ENCODE results near the gene MAP2K4. TPM values are rescaled to one million over a fixed set of nuclear protein-coding genes. Genes with fewer than 3 reads are reported as not detected.
A peak's percentile ranks its signal among the peaks of the same experiment; 100 is the strongest.

MAP2K4 gene
- total RNA-seq, 4 donors from 2014 or later, result 17.6 to 28.6 (median 24.0) TPM

DNA sequence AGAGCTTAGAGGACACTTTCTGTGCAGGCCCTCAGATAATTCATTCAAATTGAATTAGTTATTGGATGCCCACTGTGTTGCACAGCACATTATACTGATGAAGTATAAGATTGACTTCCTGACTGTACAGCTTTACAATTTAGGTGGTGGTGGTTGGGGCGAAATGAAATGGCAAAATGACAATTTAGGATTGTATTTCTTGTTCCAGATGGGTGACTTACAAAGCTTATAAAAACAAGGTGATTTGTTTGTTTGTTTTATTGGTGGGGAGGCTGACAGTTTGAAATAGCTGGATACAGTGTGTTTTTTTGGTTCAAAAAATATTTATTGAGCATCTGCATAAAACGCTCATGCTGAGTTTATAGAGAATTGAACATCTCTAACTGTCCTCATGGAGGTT, 1.6 kb downstream of the MAP2K4 start:
- Histone ChIP-seq H3K4me3 (peak overlapping the region in 1 of 4 donors; percentile 98), H3K9me3 (no peaks in the 10 kb centered on the region), H3K36me3 (no peaks in the 10 kb centered on the region), H3K27ac (no peak overlapping the region), H3K27me3 (no peaks in the 10 kb centered on the region), H3K4me1 (peaks cover 0 to 42% (median 7%) of the 10 kb centered on the region in 4 donors)
- DNase-seq (ENCODE audit: low spot score in 2 of 2), result no peak
- WGBS, 2 donors, result 80% methylated on average over 2 of the region's 2 CpGs
- no peak for TF ChIP-seq EP300 (IDR thresholded peaks at IDR 0.05)

DNA sequence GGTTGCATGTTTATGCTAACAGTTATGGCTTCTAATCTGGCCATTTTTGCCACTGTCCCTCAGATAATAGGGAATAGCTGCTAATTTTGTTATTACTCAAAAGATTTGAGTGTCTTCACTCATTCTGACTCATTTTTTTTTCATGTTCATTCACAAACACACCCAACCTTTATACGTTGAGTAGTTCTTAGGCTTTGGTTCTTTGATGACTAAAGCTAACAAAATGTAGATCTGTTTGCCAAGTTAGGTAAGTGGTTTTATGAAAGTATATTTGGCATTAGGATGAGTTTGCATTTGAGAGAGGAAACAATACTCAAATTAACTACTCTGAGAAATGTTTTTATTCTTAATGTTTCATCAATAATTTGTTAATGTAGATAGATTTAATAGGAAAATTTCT, 3.6 kb downstream of the MAP2K4 start:
- no peaks in the 10 kb centered on the region for H3K27me3 ChIP-seq
- TF ChIP-seq EP300 (IDR thresholded peaks at IDR 0.05) (no peak), POLR2A (IDR thresholded peaks at IDR 0.05) (no peak), CTCF (IDR thresholded peaks at IDR 0.05) (no peak)
- no peaks in the 10 kb centered on the region for H3K9me3 ChIP-seq
- H3K4me1 ChIP-seq, result peaks cover 0 to 42% (median 7%) of the 10 kb centered on the region in 4 donors
- H3K27ac ChIP-seq, result no peak overlapping the region
- DNase-seq (ENCODE audit: low spot score in 2 of 2), result no peak
- no peaks in the 10 kb centered on the region for H3K36me3 ChIP-seq
- no peak overlapping the region for H3K4me3 ChIP-seq
- WGBS, 2 donors, result 59 to 62% methylated on average over 1 of the region's 1 CpG

GRCh38 chr17:12027658-12028057, 7.0 kb downstream of the MAP2K4 start:
- 86 to 94% methylated on average over 1 of the region's 1 CpG for WGBS, 2 donors
- peaks cover 0 to 25% (median 0%) of the 10 kb centered on the region in 4 donors for H3K4me1 ChIP-seq
- H3K27me3 ChIP-seq, result no peaks in the 10 kb centered on the region
- DNase-seq (ENCODE audit: low spot score in 2 of 2), result no peak
- TF ChIP-seq EP300 (IDR thresholded peaks at IDR 0.05), result no peak
- TF ChIP-seq CTCF (IDR thresholded peaks at IDR 0.05), result no peak
- TF ChIP-seq POLR2A (IDR thresholded peaks at IDR 0.05), result no peak
- H3K4me3 ChIP-seq, result no peak overlapping the region
- no peaks in the 10 kb centered on the region for H3K9me3 ChIP-seq
- H3K27ac ChIP-seq, result no peak overlapping the region
- no peaks in the 10 kb centered on the region for H3K36me3 ChIP-seq

GRCh38 chr17:12028611-12029010, 7.9 kb downstream of the MAP2K4 start:
- no peak for DNase-seq (ENCODE audit: low spot score in 2 of 2)
- Histone ChIP-seq H3K4me3 (no peak overlapping the region), H3K4me1 (peaks cover 0 to 21% (median 0%) of the 10 kb centered on the region in 4 donors), H3K36me3 (no peaks in the 10 kb centered on the region), H3K27me3 (no peaks in the 10 kb centered on the region), H3K27ac (no peak overlapping the region), H3K9me3 (no peaks in the 10 kb centered on the region)
- TF ChIP-seq POLR2A (IDR thresholded peaks at IDR 0.05) (no peak), EP300 (IDR thresholded peaks at IDR 0.05) (no peak), CTCF (IDR thresholded peaks at IDR 0.05) (no peak)
- 77 to 79% methylated on average over 2 of the region's 2 CpGs for WGBS, 2 donors

GRCh38 chr17:12034538-12034937, 13.9 kb downstream of the MAP2K4 start:
- TF ChIP-seq CTCF (IDR thresholded peaks at IDR 0.05), result no peak
- no peak for TF ChIP-seq EP300 (IDR thresholded peaks at IDR 0.05)
- no peak for TF ChIP-seq POLR2A (IDR thresholded peaks at IDR 0.05)
- Histone ChIP-seq H3K4me3 (no peak overlapping the region), H3K9me3 (no peaks in the 10 kb centered on the region), H3K27me3 (no peaks in the 10 kb centered on the region), H3K4me1 (no peaks in the 10 kb centered on the region), H3K27ac (no peak overlapping the region), H3K36me3 (peaks cover 0 to 7% (median 0%) of the 10 kb centered on the region in 3 donors)
- 91 to 94% methylated on average over 4 of the region's 4 CpGs for WGBS, 2 donors
- DNase-seq (ENCODE audit: low spot score in 2 of 2), result no peak

DNA sequence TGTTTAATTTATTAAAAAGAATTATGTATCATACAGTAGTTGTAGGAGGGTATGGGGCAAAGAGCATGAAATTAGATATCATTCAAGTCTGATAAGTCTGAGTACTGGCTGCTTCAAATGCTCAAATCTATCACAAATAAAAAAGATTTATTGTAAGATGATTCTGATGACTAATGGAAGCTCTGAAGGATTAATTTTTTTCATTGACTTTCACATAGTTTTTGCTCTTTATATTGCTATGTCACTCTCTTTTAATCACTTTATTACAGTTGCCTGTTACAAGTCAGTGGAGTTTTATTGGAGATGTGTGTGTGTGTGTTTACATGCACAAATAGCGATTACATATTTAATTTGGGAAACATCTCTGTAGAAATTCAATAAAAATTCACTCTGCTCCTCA, 15.0 kb downstream of the MAP2K4 start:
- no peak for DNase-seq (ENCODE audit: low spot score in 2 of 2)
- Histone ChIP-seq H3K27me3 (no peaks in the 10 kb centered on the region), H3K4me3 (no peak overlapping the region), H3K36me3 (peaks cover 0 to 7% (median 0%) of the 10 kb centered on the region in 3 donors), H3K4me1 (peaks cover 0 to 5% (median 0%) of the 10 kb centered on the region in 4 donors), H3K9me3 (no peaks in the 10 kb centered on the region), H3K27ac (no peak overlapping the region)
- TF ChIP-seq EP300 (IDR thresholded peaks at IDR 0.05) (no peak), CTCF (IDR thresholded peaks at IDR 0.05) (no peak), POLR2A (IDR thresholded peaks at IDR 0.05) (no peak)
- WGBS, 2 donors, result 94 to 96% methylated on average over 1 of the region's 1 CpG
